ENCODE data around the gene TDP2. TPM values are rescaled to one million over a fixed set of nuclear protein-coding genes. Genes with fewer than 3 reads are reported as not detected.

The TDP2 gene
- total RNA-seq, 2 donors from 2014 or later: 209 to 408 TPM

GRCh38 chr6:24621626-24622289 is 44.9 kb downstream of the TDP2 start:
- no peak for TF ChIP-seq CTCF (IDR thresholded peaks at IDR 0.05)
- no peak overlapping the region for H3K27ac ChIP-seq
- intact Hi-C loops (cut with DNase I): no loop called here

GRCh38 chr6:24620637-24621036 is 46.1 kb downstream of the TDP2 start:
- no peaks in the 10 kb centered on the region for H3K4me1 ChIP-seq
- no peak for TF ChIP-seq CTCF (IDR thresholded peaks at IDR 0.05)
- no peaks in the 10 kb centered on the region for H3K27me3 ChIP-seq
- H3K27ac ChIP-seq: no peak overlapping the region
- DNase-seq: no peak
- no peak overlapping the region for H3K9ac ChIP-seq (ENCODE audit: low read depth in 2 of 2, low read length in 2 of 2)
- H3K36me3 ChIP-seq: no peaks in the 10 kb centered on the region
- no peak overlapping the region for H3K4me3 ChIP-seq
- no peaks in the 10 kb centered on the region for H3K9me3 ChIP-seq
- intact Hi-C loops (cut with DNase I): no loop called here

More at GRCh38 chr6:24621626-24622289, 44.9 kb downstream of the TDP2 start:
- Histone ChIP-seq H3K9me3 (no peaks in the 10 kb centered on the region), H3K27me3 (no peaks in the 10 kb centered on the region), H3K4me3 (no peak overlapping the region), H3K4me1 (no peaks in the 10 kb centered on the region), H3K36me3 (no peaks in the 10 kb centered on the region), H3K9ac (ENCODE audit: low read depth in 2 of 2, low read length in 2 of 2) (no peak overlapping the region)
- DNase-seq: no peak

GRCh38 chr6:24619661-24620060 is 47.0 kb downstream of the TDP2 start:
- no peak overlapping the region for H3K9ac ChIP-seq (ENCODE audit: low read depth in 2 of 2, low read length in 2 of 2)
- H3K4me1 ChIP-seq: no peaks in the 10 kb centered on the region
- no peaks in the 10 kb centered on the region for H3K27me3 ChIP-seq
- H3K9me3 ChIP-seq: no peaks in the 10 kb centered on the region
- H3K4me3 ChIP-seq: no peak overlapping the region
- intact Hi-C loops (cut with DNase I): no loop called here
- H3K36me3 ChIP-seq: no peaks in the 10 kb centered on the region
- no peak overlapping the region for H3K27ac ChIP-seq
- TF ChIP-seq CTCF (IDR thresholded peaks at IDR 0.05): no peak
- no peak for DNase-seq

GRCh38 chr6:24614648-24615047 is 52.1 kb downstream of the TDP2 start:
- intact Hi-C loops (cut with DNase I): no loop called here
- no peak overlapping the region for H3K27ac ChIP-seq
- no peaks in the 10 kb centered on the region for H3K9me3 ChIP-seq
- no peak for TF ChIP-seq CTCF (IDR thresholded peaks at IDR 0.05)
- no peak overlapping the region for H3K9ac ChIP-seq (ENCODE audit: low read depth in 2 of 2, low read length in 2 of 2)
- H3K4me1 ChIP-seq: no peaks in the 10 kb centered on the region
- no peaks in the 10 kb centered on the region for H3K36me3 ChIP-seq
- H3K27me3 ChIP-seq: no peaks in the 10 kb centered on the region
- no peak overlapping the region for H3K4me3 ChIP-seq
- no peak for DNase-seq

GRCh38 chr6:24614043-24614420 is 52.7 kb downstream of the TDP2 start:
- H3K27ac ChIP-seq: no peak overlapping the region
- no peak for TF ChIP-seq CTCF (IDR thresholded peaks at IDR 0.05)
- H3K27me3 ChIP-seq: no peaks in the 10 kb centered on the region
- intact Hi-C loops (cut with DNase I): no loop called here
- no peak overlapping the region for H3K9ac ChIP-seq (ENCODE audit: low read depth in 2 of 2, low read length in 2 of 2)
- no peaks in the 10 kb centered on the region for H3K36me3 ChIP-seq
- H3K4me3 ChIP-seq: no peak overlapping the region
- no peak for DNase-seq
- H3K9me3 ChIP-seq: no peaks in the 10 kb centered on the region
- no peaks in the 10 kb centered on the region for H3K4me1 ChIP-seq
